Measurements from ENCODE around the gene CNPPD1.
"Not testable (repeated sequence)": the region's sequence is repeated elsewhere in the genome, so short reads cannot be mapped to it uniquely, and the experiment has no call there.

CNPPD1 gene

DNA sequence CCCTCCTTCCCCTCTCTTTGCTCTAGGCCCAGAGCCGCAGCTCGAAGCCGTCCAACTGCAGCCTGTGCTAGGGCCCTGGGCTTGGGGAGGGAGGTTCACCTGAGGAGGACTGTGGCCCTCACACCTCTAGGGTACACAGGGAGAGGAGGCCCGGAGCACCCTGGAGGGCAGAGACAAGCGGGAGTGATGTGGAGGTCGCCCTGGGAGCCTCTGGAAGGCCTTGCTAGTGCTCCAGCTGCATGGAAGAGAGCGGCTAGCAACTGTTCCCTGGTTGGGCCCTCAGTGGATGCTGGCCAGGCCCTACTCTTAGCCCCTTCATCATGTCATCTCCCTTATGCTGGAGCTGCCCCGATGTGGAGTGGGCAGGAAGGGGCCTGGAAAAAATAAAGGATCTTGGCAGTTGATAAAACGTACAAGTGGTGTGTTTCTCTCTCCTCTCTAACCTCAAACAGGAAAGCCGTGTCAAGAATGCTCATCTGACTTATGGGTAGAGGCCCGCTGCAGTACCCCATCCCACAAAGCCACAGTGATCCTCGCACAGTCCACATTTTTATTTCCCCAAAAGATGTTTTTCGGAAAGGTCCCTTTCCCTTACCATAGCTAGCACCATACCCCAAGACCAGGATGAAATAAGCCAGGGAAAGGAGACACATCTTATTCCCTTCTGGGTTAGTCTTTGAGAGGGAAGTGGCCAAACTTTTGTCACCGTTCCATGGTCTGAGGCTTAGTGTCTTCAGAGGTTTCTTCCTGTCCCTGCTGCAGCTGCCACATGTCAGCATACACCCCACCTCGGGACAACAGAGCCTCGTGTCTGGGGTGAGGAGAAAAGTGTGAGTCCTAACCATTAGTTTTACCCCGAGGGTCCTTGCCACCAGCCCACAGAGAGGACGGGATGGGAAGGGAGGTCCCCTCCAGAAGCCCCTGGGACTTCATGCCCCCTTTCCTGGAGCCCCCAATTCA, 32.8 kb upstream of the CNPPD1 start:
- DNase-seq (ENCODE audit: low read depth in 1 of 2, low spot score in 1 of 2) = no peak

DNA sequence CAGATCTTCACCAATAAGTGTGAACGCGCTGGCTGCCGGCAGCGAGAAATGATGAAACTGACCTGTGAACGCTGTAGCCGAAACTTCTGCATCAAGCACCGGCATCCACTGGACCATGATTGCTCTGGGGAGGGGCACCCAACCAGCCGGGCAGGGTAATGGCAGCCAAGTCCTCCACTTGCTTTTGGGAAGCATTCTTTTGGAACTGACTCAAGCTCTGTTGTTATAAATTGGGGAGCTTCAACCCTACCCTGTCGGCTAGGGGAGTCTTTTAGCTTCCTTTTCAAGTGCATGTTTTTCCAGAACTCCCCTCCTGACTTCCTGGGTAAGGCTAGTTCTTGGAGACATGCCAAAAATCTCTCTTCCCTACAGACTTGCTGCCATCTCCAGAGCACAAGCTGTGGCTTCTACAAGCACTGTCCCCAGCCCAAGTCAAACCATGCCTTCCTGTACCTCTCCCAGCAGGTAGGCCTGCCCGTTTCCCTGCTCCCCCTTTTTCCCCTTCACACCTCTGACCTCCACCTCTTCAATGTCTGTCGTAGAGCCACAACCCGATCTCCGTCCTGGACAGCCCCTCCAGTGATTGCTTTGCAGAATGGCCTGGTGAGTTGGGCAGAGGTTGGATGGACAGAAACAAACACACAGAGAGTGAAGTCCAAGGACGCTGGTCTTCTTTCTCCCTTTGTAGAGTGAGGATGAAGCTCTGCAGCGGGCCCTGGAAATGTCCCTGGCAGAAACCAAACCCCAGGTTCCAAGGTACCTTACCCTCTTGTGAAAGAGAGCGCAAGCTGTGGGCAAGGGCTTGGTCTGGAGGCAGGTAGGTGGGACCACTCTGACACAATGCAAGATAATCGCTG, 31.4 kb upstream of the CNPPD1 start:
- no peak for DNase-seq (ENCODE audit: low read depth in 1 of 2, low spot score in 1 of 2)

GRCh38 chr2:219207134-219207883, 30.6 kb upstream of the CNPPD1 start:
- no peak for DNase-seq (ENCODE audit: low read depth in 1 of 2, low spot score in 1 of 2)

DNA sequence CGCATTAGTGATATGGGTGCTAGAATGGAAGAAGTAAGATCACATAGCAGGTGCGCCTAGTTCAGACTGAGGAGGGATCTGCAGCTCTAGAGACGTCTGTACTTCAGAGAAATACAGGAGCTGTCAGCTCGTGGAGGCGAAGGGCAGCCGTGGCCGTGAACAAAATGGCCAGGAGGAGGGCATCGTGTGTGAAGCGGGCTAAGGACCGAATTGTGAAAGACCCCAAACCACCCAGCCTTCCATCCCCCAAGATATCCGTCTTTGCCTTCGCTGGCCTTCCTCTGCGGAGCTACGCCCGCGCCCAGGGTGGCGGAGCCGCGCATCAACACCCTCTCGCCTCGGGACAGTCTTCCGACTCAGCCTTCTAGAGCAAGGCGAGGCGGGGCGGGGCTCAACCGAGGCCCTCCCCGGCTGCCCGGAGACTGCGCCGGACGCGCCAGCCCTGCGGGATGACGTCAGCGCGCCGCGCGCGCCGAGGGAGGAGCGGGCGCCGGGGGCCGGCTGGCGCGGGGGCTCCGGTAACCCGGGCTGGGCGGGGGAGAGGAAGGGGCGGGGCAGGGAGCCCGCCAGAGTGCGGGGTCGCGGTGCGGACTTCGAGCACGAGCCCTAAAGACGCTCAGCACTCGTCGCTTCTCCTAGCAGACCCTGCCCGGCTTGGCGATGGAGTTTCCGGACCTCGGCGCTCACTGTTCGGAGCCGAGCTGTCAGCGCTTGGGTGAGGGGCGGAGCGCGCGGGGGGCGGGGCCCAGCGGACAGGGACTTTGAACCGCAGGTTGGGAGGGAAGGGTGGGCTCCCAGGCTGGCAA, 29.8 kb upstream of the CNPPD1 start, which contains the start of gene ZFAND2B:
TSS of gene ZFAND2B (plus strand) at position 455 of the 806 bp plus-strand sequence. CDS start at position 661, 206 bp downstream.
- peak; percentile 85 to 87 for DNase-seq (ENCODE audit: low read depth in 1 of 2, low spot score in 1 of 2)

DNA sequence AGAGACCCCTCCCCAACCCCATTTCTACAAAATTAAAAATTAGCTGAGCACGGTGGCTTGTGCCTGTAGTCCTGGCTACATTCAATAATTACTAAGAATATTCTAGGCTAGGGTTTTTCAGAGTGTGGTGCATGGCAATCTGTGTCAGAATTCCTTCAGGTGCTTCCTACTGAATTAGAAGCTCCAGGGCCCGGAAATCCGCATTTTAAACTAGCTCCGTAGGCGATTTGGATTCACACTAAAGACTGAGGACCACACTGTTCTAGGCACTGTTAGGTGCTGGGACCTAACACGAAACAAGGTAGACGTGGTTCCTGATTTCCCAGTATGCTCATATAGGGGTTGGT, 29.2 kb upstream of the CNPPD1 start:
- no peak for DNase-seq (ENCODE audit: low read depth in 1 of 2, low spot score in 1 of 2)

GRCh38 chr2:219205165-219205538, 28.4 kb upstream of the CNPPD1 start:
- no peak for DNase-seq (ENCODE audit: low read depth in 1 of 2, low spot score in 1 of 2)

GRCh38 chr2:219204425-219205164, 27.9 kb upstream of the CNPPD1 start:
- DNase-seq (ENCODE audit: low read depth in 1 of 2, low spot score in 1 of 2) = no peak

GRCh38 chr2:219201331-219201730, 24.6 kb upstream of the CNPPD1 start:
- DNase-seq (ENCODE audit: low read depth in 1 of 2, low spot score in 1 of 2) = not testable (repeated sequence)

- not testable (repeated sequence) for DNase-seq (ENCODE audit: low read depth in 1 of 2, low spot score in 1 of 2)
Measured at GRCh38 chr2:219200502-219201326, 24.0 kb upstream of the CNPPD1 start.

DNA sequence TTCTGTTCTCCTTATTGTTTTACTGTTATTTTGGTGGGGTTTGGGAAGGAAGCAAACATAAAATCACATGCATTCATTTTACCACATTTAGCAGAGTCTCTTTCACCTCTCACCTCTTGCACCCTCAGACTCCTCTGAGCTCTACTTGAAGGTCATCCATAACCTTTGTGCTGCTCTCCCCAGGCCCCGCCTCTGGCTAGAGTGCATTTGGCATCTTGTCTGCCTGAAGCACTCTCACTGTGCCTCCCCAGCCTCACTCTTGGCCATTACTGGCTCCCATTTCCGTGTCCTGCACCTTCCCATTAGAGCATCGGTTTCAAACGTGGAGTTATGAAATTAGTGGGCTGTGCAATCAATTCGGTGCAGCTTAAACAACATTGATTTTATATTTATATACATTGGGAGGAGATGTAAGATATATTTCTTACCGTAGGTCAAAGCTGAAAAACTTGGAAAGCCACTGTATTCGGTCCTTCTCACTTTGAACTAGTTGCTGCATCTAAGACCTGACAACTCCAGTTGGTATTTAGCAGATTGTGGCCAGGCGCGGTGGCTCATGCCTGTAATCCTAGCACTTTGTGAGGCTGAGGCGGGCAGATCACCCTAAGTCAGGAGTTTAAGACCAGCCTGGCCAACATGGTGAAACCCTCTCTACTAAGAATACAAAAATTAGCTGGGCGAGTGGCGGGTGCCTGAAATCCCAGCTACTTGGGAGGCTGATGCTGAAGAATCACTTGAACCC, 22.9 kb upstream of the CNPPD1 start:
- no peak for DNase-seq (ENCODE audit: low read depth in 1 of 2, low spot score in 1 of 2)

DNA sequence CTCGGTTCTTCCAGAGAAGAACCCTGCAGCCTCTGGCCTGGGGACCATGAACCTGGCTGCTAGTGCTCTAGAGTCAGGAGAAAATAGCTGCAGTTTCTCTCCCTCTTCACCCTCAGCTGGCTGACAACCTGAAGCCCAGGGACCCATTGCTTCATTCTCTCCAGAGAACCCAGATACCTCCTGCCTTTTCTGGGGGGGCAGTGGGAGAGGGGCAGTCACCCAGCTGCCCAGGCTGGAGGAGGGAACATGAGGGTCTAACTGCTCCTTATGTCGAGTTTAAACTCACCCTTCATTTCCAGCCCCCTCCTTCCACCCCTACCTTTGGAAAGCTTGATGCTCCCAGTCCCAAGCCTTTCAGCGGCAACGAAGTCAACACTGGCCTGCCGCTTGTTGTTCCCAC, 22.2 kb upstream of the CNPPD1 start:
- no peak for DNase-seq (ENCODE audit: low read depth in 1 of 2, low spot score in 1 of 2)

DNA sequence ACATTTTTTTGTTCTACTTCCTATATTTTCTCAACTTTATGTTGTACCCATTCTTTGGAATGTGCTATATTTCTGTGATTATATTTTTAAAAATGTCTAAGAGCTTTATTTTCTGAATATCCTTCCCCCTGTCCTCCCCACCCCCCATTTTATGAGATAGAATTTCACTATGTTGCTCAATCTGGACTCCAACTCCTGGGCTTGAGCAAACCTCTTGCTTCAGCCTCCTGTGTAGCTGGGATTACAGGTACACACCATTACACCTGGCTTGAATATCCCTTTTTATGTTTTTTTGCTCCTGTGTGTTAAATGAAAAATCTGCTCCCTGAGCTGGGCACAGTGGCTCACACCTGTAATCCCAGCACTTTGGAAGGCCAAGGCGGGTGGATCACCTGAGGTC, 20.7 kb upstream of the CNPPD1 start:
- DNase-seq (ENCODE audit: low read depth in 1 of 2, low spot score in 1 of 2) = no peak

GRCh38 chr2:219186754-219187456, 10.2 kb upstream of the CNPPD1 start:
- no peak for DNase-seq (ENCODE audit: low read depth in 1 of 2, low spot score in 1 of 2)

DNA sequence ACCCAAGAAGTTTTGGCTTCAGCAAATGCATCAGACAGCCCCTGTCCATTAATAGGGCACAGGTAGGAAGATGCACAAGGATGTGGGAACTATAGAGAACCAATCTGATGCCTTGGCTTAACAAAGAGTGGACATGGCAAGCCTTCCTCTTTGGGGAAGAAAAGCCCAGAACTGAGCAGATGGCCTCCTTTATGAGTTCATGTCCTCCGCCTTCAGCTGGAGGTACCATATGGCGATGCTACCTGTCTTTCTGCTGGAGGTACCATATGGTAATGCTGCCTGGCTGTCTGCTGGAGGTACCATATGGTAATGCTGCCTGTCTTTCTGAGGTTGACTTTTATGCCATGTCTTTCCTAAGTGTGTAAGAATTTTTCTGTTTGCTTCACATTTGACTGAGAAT, 7.4 kb upstream of the CNPPD1 start:
- no peak for DNase-seq (ENCODE audit: low read depth in 1 of 2, low spot score in 1 of 2)

DNA sequence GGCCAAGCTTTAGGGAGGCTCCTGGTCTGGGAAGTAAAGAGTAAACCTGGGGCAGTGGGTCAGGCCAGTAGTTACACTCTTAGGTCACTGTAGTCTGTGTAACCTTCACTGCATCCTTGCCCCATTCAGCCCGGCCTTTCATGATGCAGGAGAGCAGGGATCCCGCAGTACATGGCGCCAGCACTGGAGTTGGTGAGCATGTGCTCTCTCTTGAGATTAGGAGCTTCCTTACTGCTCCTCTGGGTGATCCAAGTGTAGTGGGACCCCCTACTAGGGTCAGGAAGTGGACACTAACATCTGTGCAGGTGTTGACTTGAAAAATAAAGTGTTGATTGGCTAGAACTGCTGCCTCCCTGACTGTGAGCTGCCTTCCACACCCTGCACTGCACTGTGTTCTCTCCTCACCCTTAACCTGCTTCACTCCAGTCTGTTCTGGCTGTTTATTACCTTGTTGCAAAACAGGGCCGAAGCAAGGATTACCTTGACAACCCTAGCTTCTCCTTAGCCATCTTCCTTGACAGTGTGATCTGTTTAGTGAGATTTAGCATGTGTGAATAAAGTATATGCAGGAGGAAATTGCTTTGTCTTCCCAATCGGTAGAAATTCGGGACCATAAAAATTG, 6.5 kb upstream of the CNPPD1 start:
- no peak for DNase-seq (ENCODE audit: low read depth in 1 of 2, low spot score in 1 of 2)

DNA sequence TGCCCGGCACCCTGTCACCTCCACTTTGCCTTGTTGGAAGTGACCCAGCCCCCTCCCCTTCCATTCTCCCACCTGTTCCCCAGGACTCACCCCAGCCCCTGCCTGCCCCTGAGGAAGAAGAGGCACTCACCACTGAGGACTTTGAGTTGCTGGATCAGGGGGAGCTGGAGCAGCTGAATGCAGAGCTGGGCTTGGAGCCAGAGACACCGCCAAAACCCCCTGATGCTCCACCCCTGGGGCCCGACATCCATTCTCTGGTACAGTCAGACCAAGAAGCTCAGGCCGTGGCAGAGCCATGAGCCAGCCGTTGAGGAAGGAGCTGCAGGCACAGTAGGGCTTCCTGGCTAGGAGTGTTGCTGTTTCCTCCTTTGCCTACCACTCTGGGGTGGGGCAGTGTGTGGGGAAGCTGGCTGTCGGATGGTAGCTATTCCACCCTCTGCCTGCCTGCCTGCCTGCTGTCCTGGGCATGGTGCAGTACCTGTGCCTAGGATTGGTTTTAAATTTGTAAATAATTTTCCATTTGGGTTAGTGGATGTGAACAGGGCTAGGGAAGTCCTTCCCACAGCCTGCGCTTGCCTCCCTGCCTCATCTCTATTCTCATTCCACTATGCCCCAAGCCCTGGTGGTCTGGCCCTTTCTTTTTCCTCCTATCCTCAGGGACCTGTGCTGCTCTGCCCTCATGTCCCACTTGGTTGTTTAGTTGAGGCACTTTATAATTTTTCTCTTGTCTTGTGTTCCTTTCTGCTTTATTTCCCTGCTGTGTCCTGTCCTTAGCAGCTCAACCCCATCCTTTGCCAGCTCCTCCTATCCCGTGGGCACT, 5.8 kb upstream of the CNPPD1 start:
- no peak for DNase-seq (ENCODE audit: low read depth in 1 of 2, low spot score in 1 of 2)
